GM20431 (cell line): ENCODE measurements around the gene DMD.

ENCODE experiments used
- in situ Hi-C: fragments of 300-500 bp; cut with MseI, MboI; formaldehyde crosslinking; loops from one replicate; pipeline ENCODE4 v1.15.0; 2020; ENCODE audit warnings: low sequenced_read_pairs; ENCODE audit not compliant: unreplicated experiment

The DMD gene

GRCh38 chrX:31298916-31299315 is 1912.4 kb downstream of the DMD start:
- in situ Hi-C loops: loop anchor here (25.0 kb wide), 1 partner anchor 262 kb away; no protein-coding TSS in a partner anchor

DNA sequence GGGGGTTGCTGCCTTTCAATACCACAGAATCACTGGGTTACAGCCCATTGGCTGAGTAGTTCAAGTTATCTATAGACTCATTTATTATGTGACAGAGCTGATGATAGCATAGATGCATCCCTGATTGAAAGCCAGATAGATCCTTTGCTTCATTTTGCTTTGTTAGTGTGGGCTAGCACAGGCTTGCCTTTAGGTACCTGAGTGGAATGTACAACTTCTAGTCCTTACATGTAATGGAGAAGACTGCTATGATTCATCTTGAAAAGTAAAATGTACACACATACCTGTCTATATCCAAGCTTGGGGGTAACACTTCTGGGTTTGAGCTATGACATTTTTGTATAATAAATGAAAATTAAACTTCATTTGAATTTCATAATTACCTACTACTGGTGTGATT is 1913.5 kb downstream of the DMD start:
- in situ Hi-C loops: loop anchor here (25.0 kb wide), 1 partner anchor 261 kb away; no protein-coding TSS in a partner anchor

DNA sequence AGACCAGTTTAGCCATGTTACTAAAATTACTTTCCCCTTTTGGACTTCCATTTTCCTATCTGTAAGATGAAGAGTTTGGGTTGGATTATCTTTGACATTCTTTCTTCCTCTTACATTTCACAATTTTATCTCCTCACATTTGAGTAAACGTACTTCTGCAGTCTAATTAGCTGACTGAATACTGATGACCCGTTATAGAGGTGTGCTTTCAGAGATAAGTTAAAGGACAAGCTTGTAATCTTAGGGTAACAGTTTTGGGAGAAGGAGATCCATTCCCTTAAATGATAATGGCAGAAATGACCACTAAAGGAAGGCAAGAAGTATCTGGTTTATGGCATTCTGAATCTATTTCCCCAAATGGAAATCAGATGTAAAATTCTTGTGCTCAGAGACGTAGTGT is 1916.9 kb downstream of the DMD start:
- in situ Hi-C loops: loop anchor here (25.0 kb wide), 1 partner anchor 257 kb away; no protein-coding TSS in a partner anchor

GRCh38 chrX:31293409-31293808 is 1917.9 kb downstream of the DMD start:
- in situ Hi-C loops: loop anchor here (25.0 kb wide), 1 partner anchor 256 kb away; no protein-coding TSS in a partner anchor

DNA sequence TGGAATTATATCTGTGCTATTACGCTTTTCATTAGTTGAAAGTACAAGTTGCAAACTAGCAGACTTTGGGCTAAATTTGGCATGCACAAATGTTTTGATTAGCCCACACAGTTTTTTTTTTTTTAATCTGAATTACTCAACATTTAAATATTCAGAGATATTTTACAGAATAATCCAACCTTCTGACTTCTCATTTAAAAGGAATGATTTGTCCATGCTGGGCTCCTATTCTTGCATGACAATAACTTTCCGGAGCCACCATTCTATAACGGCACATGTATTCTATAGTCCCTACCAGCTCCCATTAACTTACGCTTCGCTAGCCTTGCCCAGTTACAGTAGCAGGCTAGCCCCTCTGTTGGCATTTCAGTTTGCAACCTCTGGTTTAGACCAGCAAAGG is 1920.2 kb downstream of the DMD start:
- in situ Hi-C loops: loop anchor here (25.0 kb wide), 1 partner anchor 254 kb away; no protein-coding TSS in a partner anchor

GRCh38 chrX:31287861-31288260 is 1923.5 kb downstream of the DMD start:
- in situ Hi-C loops: loop anchor here (25.0 kb wide), 1 partner anchor 251 kb away; no protein-coding TSS in a partner anchor

GRCh38 chrX:31280580-31280979 is 1930.8 kb downstream of the DMD start:
- in situ Hi-C loops: loop anchor here (25.0 kb wide), 1 partner anchor 243 kb away; no protein-coding TSS in a partner anchor

GRCh38 chrX:31279359-31279758 is 1932.0 kb downstream of the DMD start:
- in situ Hi-C loops: loop anchor here (25.0 kb wide), 1 partner anchor 242 kb away; no protein-coding TSS in a partner anchor

DNA sequence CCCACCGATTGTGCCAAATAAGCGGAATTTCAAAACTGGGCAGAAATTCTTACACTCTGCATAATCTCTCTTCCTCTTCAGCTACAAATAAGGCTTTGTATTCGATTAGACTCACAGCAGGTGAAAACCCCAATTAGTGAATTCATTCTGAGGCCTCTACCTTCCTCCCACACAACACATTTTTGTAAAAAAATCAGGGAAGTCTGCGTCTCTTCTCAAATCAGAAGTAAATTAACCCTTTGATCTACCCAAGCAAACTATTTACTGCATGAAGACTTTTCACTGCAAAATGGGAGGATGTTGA is 1938.9 kb downstream of the DMD start:
- in situ Hi-C loops: no loop called here

- in situ Hi-C loops: no loop called here
These were observed 1939.5 kb downstream of the DMD start for GRCh38 chrX:31271615-31272471.

DNA sequence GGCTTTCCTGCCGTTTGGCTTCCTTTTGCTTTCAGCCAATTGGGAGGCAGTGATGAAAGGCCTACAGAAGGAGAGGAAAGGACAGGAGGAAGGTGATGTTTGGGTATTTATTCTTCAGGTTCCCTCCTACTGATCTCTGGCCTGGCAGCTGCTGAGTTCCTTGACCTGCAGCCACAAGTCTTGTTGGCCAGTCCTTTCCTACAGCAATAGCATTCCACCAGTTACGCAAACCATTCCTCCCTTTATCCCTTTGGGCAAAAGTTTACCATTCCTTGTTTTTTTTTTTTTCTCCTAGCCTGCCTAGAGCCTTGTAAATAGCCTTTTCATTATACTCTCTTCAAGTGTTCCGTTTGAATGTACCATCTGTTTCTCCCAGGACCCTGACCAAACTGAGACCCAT is 1941.4 kb downstream of the DMD start:
- in situ Hi-C loops: no loop called here

- in situ Hi-C loops: no loop called here
These were observed 1943.0 kb downstream of the DMD start for GRCh38 chrX:31268359-31268758.

GRCh38 chrX:31266203-31267076 is 1944.9 kb downstream of the DMD start:
- in situ Hi-C loops: no loop called here

GRCh38 chrX:31265383-31265782 is 1946.0 kb downstream of the DMD start:
- in situ Hi-C loops: no loop called here

GRCh38 chrX:31260351-31260750 is 1951.0 kb downstream of the DMD start:
- in situ Hi-C loops: no loop called here

- in situ Hi-C loops: no loop called here
These were observed 1953.2 kb downstream of the DMD start for GRCh38 chrX:31258166-31258565.

DNA sequence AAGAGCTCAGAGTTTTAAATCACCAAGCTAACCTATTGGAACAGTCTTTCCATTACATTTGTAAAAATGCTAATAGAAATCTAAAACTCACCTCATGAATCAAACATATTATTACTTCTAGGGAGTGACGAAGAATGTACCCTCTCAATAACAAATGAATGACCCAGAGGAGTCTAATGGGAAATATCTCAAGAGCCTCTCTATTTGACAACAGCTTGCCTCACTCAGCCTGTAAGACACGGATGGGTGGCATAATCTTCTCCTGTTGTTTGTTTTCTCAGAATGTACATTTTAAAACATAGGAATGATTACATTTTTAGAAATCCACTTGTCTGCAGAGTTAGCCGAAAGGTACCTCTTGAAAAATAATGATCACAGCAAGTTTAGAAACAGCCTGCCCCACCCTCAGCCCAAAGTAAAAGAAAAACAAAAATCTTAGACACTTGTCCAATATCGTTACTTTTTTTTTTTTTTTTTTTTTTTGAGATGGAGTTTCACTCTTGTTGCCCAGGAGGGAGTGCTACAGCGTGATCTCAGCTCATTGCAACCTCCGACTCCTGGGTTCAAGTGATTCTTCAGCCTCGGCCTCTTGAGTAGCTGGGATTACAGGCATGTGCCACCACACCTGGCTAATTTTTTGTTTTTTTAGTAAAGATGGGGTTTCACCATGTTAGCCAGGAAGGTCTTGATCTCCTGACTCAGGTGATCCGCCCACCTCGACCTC is 1955.9 kb downstream of the DMD start:
- in situ Hi-C loops: no loop called here

- in situ Hi-C loops: no loop called here
These were observed 1959.2 kb downstream of the DMD start for GRCh38 chrX:31252133-31252532.

- in situ Hi-C loops: no loop called here
These were observed 1960.0 kb downstream of the DMD start for GRCh38 chrX:31251336-31251735.

- in situ Hi-C loops: no loop called here
These were observed 1965.6 kb downstream of the DMD start for GRCh38 chrX:31245714-31246113.
